GM12878 (cell line): ENCODE data around the gene LEMD3. TPM values are rescaled to one million over a fixed set of nuclear protein-coding genes. Genes with fewer than 3 reads are reported as not detected.

Experiments
- CHD1 ChIP-seq: IDR thresholded peaks from 2 replicates; pipeline ENCODE4 v1.6.1; 2012; ENCODE audit warnings: low read depth, low read length, improper control_type of control experiment
- HCFC1 ChIP-seq: fragments of 150-350 bp; IDR thresholded peaks from 2 replicates; pipeline ENCODE4 v1.6.1; 2014; ENCODE audit warnings: low read length
- IRF4 ChIP-seq: IDR thresholded peaks from 2 replicates; pipeline ENCODE4 v1.6.1; 2011; ENCODE audit warnings: low read depth, low read length
- JUND ChIP-seq: IDR thresholded peaks from 2 replicates; pipeline ENCODE4 v1.6.1; 2012; ENCODE audit warnings: low read depth, mild to moderate bottlenecking, low read length, improper control_type of control experiment, moderate library complexity
- LARP7 ChIP-seq: fragments of 450-650 bp; IDR thresholded peaks from 2 replicates; pipeline ENCODE4 v1.6.1; 2017; ENCODE audit warnings: mild to moderate bottlenecking
- NFXL1 ChIP-seq: fragments of 450-650 bp; IDR thresholded peaks from 2 replicates; pipeline ENCODE4 v1.6.1; 2017; ENCODE audit warnings: antibody characterized with exemption, mild to moderate bottlenecking, borderline replicate concordance
- POLR2A ChIP-seq: IDR thresholded peaks from 2 replicates; pipeline ENCODE4 v1.6.1; 2011; ENCODE audit warnings: low read depth, mild to moderate bottlenecking, low read length
- RAD51 ChIP-seq: fragments of 450-650 bp; IDR thresholded peaks from 2 replicates; pipeline ENCODE4 v1.6.1; 2016; ENCODE audit warnings: moderate library complexity, mild to moderate bottlenecking, inconsistent platforms
- SIX5 ChIP-seq: IDR thresholded peaks from 2 replicates; pipeline ENCODE4 v1.6.1; 2011; ENCODE audit warnings: mild to moderate bottlenecking, low read depth, low read length, moderate library complexity; ENCODE audit not compliant: severe bottlenecking
- SMARCA5 ChIP-seq: fragments of 450-650 bp; IDR thresholded peaks from 2 replicates; pipeline ENCODE4 v1.6.1; 2017; ENCODE audit warnings: mild to moderate bottlenecking
- STAT1 ChIP-seq: fragments of 450-650 bp; conservative IDR thresholded peaks from 2 replicates; pipeline ENCODE4 v1.6.1; 2014; ENCODE audit warnings: antibody characterized with exemption, mild to moderate bottlenecking
- TCF3 ChIP-seq: IDR thresholded peaks from 2 replicates; pipeline ENCODE4 v1.6.1; 2012; ENCODE audit warnings: low read depth, mild to moderate bottlenecking, low read length, borderline replicate concordance; ENCODE audit not compliant: insufficient read depth
- TCF7 ChIP-seq: IDR thresholded peaks from 2 replicates; pipeline ENCODE4 v1.6.1; 2014; ENCODE audit warnings: antibody characterized with exemption, borderline replicate concordance
- YBX1 ChIP-seq: fragments of 450-650 bp; IDR thresholded peaks from 2 replicates; pipeline ENCODE4 v1.6.1; 2016; ENCODE audit warnings: antibody characterized with exemption
- polyA plus RNA-seq, 11 experiments: library from polyadenylated mRNA; depleted of rRNA in 4 of 11; unstranded in 6 of 11; stranded (reverse) in 5 of 11; fragments of >200 nt; fragmentation: Nextera tagmentation in 4 of 11; fragmentation: Illumina TruSeq in 1 of 11; extraction: Ambion mirVana in 4 of 11; extraction: Trizol in 1 of 11; gene quantifications; 1 replicate in 1 of 11; 2 replicates in 10 of 11; pipeline versions ENCODE4 v1.2.1 to v1.2.3, GENCODE V29; 2011 to 2016; ENCODE audit warnings: inconsistent platforms in 2 of 11, missing spikeins in 2 of 11, low read depth in 1 of 11
- total RNA-seq, 4 experiments: library from RNA; depleted of rRNA in 3 of 4; stranded (reverse); fragments of >200 nt in 3 of 4; fragmentation: Illumina TruSeq in 1 of 4; extraction: Trizol in 1 of 4; gene quantifications; 2 replicates each; pipeline versions ENCODE4 v1.2.1 to v1.2.3, GENCODE V29; 2013 to 2021
- TF ChIP-seq, protein P1 (sequence below): IDR thresholded peaks from 2 replicates; pipeline ENCODE4 v1.6.1; 2011; ENCODE audit warnings: borderline replicate concordance, low read depth, mild to moderate bottlenecking, moderate library complexity, low read length; ENCODE audit not compliant: insufficient read depth, poor library complexity, severe bottlenecking
- TF ChIP-seq, protein P2 (sequence below): IDR thresholded peaks from 2 replicates; pipeline ENCODE4 v1.6.1; 2012; ENCODE audit warnings: low read depth, low read length, improper control_type of control experiment
- TF ChIP-seq, protein P3 (sequence below): IDR thresholded peaks from 2 replicates; pipeline ENCODE4 v1.6.1; 2011; ENCODE audit warnings: low read depth, mild to moderate bottlenecking, low read length, moderate library complexity, borderline replicate concordance; ENCODE audit errors: extremely low read depth
- TF ChIP-seq, protein P4 (sequence below): IDR thresholded peaks from 2 replicates; pipeline ENCODE4 v1.6.1; 2012; ENCODE audit warnings: low read length, inconsistent platforms
- TF ChIP-seq, protein P5 (sequence below): fragments of 150-350 bp; IDR thresholded peaks from 2 replicates; pipeline ENCODE4 v1.6.1; 2016; ENCODE audit warnings: low read depth, low read length
- TF ChIP-seq, protein P6 (sequence below): fragments of 450-650 bp; IDR thresholded peaks from 2 replicates; pipeline ENCODE4 v1.6.1; 2017; ENCODE audit warnings: mild to moderate bottlenecking

Gene LEMD3
- total and polyA plus RNA-seq, 10 of the 15 experiments (the other 5 are each of a cell fraction or from before 2014, with no cell fraction given) = 7.5 to 26.0 (median 16.5) TPM

DNA sequence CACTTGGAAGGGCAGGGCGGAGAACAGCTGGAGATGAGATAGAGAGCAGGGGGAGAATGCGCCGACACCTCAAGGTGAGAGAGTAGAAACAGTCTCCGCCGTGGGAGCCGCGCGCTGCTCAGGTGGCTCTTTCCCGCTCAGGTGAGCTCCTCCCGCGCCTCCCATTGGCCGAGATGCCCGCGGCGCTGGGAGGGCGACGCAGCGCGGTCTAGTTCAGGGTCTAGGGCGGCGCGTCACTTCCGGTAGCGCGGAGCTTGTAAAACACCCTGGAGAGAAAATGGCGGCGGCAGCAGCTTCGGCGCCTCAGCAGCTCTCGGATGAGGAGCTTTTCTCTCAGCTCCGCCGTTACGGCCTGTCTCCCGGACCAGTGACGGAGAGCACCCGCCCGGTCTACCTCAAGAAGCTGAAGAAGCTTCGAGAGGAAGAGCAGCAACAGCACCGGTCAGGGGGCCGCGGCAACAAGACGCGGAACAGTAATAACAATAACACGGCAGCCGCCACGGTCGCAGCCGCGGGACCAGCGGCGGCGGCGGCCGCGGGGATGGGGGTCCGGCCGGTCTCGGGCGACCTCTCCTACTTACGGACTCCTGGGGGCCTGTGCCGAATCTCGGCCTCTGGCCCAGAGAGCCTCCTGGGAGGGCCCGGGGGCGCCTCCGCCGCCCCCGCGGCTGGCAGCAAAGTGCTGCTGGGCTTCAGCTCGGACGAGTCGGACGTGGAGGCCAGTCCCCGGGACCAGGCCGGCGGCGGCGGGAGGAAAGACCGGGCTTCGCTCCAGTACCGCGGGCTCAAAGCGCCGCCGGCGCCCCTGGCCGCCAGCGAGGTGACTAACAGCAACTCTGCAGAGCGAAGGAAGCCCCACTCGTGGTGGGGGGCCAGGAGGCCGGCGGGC, at the start of gene LEMD3 (continued):
- TF ChIP-seq, protein P1, sequence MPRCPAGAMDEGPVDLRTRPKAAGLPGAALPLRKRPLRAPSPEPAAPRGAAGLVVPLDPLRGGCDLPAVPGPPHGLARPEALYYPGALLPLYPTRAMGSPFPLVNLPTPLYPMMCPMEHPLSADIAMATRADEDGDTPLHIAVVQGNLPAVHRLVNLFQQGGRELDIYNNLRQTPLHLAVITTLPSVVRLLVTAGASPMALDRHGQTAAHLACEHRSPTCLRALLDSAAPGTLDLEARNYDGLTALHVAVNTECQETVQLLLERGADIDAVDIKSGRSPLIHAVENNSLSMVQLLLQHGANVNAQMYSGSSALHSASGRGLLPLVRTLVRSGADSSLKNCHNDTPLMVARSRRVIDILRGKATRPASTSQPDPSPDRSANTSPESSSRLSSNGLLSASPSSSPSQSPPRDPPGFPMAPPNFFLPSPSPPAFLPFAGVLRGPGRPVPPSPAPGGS = peak; percentile 41
- TF ChIP-seq POLR2A = peak; percentile 99
- no peak for TF ChIP-seq YBX1
- TF ChIP-seq SIX5 = no peak
- no peak for TF ChIP-seq SMARCA5
- no peak for TF ChIP-seq CHD1
- TF ChIP-seq RAD51 = peak; percentile 82
- TF ChIP-seq IRF4 = 0 out of 2 replicates have a peak, but pooled peaks have one; percentile 6
- 0 out of 2 replicates have a peak, but pooled peaks have one; percentile 16 for TF ChIP-seq LARP7
- TF ChIP-seq, protein P2, sequence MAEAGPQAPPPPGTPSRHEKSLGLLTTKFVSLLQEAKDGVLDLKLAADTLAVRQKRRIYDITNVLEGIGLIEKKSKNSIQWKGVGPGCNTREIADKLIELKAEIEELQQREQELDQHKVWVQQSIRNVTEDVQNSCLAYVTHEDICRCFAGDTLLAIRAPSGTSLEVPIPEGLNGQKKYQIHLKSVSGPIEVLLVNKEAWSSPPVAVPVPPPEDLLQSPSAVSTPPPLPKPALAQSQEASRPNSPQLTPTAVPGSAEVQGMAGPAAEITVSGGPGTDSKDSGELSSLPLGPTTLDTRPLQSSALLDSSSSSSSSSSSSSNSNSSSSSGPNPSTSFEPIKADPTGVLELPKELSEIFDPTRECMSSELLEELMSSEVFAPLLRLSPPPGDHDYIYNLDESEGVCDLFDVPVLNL = peak; percentile 69
- TF ChIP-seq, protein P3, sequence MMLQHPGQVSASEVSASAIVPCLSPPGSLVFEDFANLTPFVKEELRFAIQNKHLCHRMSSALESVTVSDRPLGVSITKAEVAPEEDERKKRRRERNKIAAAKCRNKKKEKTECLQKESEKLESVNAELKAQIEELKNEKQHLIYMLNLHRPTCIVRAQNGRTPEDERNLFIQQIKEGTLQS = no peak
- no peak for TF ChIP-seq TCF7
- TF ChIP-seq HCFC1 = peak; percentile 50
- TF ChIP-seq, protein P4, sequence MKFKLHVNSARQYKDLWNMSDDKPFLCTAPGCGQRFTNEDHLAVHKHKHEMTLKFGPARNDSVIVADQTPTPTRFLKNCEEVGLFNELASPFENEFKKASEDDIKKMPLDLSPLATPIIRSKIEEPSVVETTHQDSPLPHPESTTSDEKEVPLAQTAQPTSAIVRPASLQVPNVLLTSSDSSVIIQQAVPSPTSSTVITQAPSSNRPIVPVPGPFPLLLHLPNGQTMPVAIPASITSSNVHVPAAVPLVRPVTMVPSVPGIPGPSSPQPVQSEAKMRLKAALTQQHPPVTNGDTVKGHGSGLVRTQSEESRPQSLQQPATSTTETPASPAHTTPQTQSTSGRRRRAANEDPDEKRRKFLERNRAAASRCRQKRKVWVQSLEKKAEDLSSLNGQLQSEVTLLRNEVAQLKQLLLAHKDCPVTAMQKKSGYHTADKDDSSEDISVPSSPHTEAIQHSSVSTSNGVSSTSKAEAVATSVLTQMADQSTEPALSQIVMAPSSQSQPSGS = 0 out of 2 replicates have a peak, but pooled peaks have one; percentile 28
- no peak for TF ChIP-seq NFXL1
- TF ChIP-seq, protein P5, sequence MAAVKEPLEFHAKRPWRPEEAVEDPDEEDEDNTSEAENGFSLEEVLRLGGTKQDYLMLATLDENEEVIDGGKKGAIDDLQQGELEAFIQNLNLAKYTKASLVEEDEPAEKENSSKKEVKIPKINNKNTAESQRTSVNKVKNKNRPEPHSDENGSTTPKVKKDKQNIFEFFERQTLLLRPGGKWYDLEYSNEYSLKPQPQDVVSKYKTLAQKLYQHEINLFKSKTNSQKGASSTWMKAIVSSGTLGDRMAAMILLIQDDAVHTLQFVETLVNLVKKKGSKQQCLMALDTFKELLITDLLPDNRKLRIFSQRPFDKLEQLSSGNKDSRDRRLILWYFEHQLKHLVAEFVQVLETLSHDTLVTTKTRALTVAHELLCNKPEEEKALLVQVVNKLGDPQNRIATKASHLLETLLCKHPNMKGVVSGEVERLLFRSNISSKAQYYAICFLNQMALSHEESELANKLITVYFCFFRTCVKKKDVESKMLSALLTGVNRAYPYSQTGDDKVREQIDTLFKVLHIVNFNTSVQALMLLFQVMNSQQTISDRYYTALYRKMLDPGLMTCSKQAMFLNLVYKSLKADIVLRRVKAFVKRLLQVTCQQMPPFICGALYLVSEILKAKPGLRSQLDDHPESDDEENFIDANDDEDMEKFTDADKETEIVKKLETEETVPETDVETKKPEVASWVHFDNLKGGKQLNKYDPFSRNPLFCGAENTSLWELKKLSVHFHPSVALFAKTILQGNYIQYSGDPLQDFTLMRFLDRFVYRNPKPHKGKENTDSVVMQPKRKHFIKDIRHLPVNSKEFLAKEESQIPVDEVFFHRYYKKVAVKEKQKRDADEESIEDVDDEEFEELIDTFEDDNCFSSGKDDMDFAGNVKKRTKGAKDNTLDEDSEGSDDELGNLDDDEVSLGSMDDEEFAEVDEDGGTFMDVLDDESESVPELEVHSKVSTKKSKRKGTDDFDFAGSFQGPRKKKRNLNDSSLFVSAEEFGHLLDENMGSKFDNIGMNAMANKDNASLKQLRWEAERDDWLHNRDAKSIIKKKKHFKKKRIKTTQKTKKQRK = no peak
- TF ChIP-seq TCF3 = peak; percentile 46; the same call in 1 of the 2 replicates
- TF ChIP-seq, protein P6, sequence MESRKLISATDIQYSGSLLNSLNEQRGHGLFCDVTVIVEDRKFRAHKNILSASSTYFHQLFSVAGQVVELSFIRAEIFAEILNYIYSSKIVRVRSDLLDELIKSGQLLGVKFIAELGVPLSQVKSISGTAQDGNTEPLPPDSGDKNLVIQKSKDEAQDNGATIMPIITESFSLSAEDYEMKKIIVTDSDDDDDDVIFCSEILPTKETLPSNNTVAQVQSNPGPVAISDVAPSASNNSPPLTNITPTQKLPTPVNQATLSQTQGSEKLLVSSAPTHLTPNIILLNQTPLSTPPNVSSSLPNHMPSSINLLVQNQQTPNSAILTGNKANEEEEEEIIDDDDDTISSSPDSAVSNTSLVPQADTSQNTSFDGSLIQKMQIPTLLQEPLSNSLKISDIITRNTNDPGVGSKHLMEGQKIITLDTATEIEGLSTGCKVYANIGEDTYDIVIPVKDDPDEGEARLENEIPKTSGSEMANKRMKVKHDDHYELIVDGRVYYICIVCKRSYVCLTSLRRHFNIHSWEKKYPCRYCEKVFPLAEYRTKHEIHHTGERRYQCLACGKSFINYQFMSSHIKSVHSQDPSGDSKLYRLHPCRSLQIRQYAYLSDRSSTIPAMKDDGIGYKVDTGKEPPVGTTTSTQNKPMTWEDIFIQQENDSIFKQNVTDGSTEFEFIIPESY = no peak
- TF ChIP-seq STAT1 = no peak
- TF ChIP-seq JUND = no peak
